Measurements from ENCODE around the gene ACTN1. TPM values are rescaled to one million over a fixed set of nuclear protein-coding genes. Genes with fewer than 3 reads are reported as not detected.
A peak's percentile ranks its signal among the peaks of the same experiment; 100 is the strongest.

Gene ACTN1
- polyA plus RNA-seq, 1 of the 3 experiments (the other 2 are of a cell fraction) = 319 TPM

GRCh38 chr14:68840454-68840853 is 138.6 kb downstream of the ACTN1 start:
- no peak overlapping the region for H3K4me2 ChIP-seq
- H2AFZ ChIP-seq (ENCODE audit: low read depth) = no peak overlapping the region
- H3F3A ChIP-seq (replicated peaks; ENCODE audit: insufficient read depth) = peaks cover 20% of the 10 kb centered on the region
- TF ChIP-seq SMC3 (IDR thresholded peaks at IDR 0.05; ENCODE audit: low read depth, low read length) (no peak), RFX5 (IDR thresholded peaks at IDR 0.05; ENCODE audit: low read length) (no peak), CHD2 (IDR thresholded peaks at IDR 0.05; ENCODE audit: low read length, partially characterized antibody) (no peak), JUND (IDR thresholded peaks at IDR 0.05) (no peak), TCF12 (IDR thresholded peaks at IDR 0.05) (no peak), TAF1 (IDR thresholded peaks at IDR 0.05; ENCODE audit: borderline replicate concordance, low read depth, low read length) (no peak), POLR2AphosphoS5 (IDR thresholded peaks at IDR 0.05; ENCODE audit: low read depth, low read length) (no peak), EZH2phosphoT487 (IDR thresholded peaks at IDR 0.05; ENCODE audit: borderline replicate concordance, low read depth) (no peak), YY1 (IDR thresholded peaks at IDR 0.05; ENCODE audit: low read depth) (no peak), FOSL2 (IDR thresholded peaks at IDR 0.05; ENCODE audit: borderline replicate concordance, low read depth) (no peak), GATA2 (CRISPR knock-in tag; IDR thresholded peaks at IDR 0.05) (no peak), RAD21 (IDR thresholded peaks at IDR 0.05; ENCODE audit: low read length) (no peak), RXRA (IDR thresholded peaks at IDR 0.05; ENCODE audit: borderline replicate concordance, low read depth) (no peak), NRF1 (IDR thresholded peaks at IDR 0.05; ENCODE audit: low read depth, low read length) (no peak), MAX (IDR thresholded peaks at IDR 0.05; ENCODE audit: low read depth) (no peak)
- TF ChIP-seq, protein P1, sequence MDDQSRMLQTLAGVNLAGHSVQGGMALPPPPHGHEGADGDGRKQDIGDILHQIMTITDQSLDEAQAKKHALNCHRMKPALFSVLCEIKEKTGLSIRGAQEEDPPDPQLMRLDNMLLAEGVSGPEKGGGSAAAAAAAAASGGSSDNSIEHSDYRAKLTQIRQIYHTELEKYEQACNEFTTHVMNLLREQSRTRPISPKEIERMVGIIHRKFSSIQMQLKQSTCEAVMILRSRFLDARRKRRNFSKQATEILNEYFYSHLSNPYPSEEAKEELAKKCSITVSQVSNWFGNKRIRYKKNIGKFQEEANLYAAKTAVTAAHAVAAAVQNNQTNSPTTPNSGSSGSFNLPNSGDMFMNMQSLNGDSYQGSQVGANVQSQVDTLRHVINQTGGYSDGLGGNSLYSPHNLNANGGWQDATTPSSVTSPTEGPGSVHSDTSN (IDR thresholded peaks at IDR 0.05) = no peak
- H3K4me3 ChIP-seq (ENCODE audit: low read depth in 2 of 2, low read length in 1 of 2) = no peak overlapping the region
- H3K9ac ChIP-seq = no peak overlapping the region
- no peaks in the 10 kb centered on the region for H3K9me2 ChIP-seq
- no peaks in the 10 kb centered on the region for H4K20me1 ChIP-seq (ENCODE audit: insufficient read depth)
- no peaks in the 10 kb centered on the region for H3K27me3 ChIP-seq (ENCODE audit: insufficient read depth)
- H3K36me3 ChIP-seq (replicated peaks in 1 of 2; ENCODE audit: control insufficient read depth in 1 of 2, insufficient read depth in 2 of 2, low read length in 1 of 2) = peaks cover 0 to 50% of the 10 kb centered on the region in 2 experiments
- POLR2A ChIA-PET = no interaction called here
- H3K9me3 ChIP-seq = peaks cover 10% of the 10 kb centered on the region; the same call in 1 of the 2 replicates
- H3K4me1 ChIP-seq (ENCODE audit: control insufficient read depth in 1 of 2, insufficient read depth in 2 of 2, low read depth in 1 of 2, low read length in 1 of 2) = peaks cover 0 to 4% of the 10 kb centered on the region in 2 experiments; a peak in 2 of 4 replicates
- WGBS (ENCODE audit: low lambda C conversion rate) = 95% methylated on average over 2 of the region's 2 CpGs
- peak overlapping the region in 1 of 2 experiments; percentile 72; a peak in 1 of 4 replicates for H3K27ac ChIP-seq (ENCODE audit: low read depth in 2 of 2, low read length in 1 of 2)
- DNase-seq = no peak
- no peaks in the 10 kb centered on the region for H3K79me2 ChIP-seq (ENCODE audit: insufficient read depth)
- CTCF ChIA-PET = interaction anchor here (0.5 to 3.6 kb wide), 3 partner anchors 16 to 267 kb away, joined by 3 to 17 read pairs (median 3); no protein-coding TSS in a partner anchor

DNA sequence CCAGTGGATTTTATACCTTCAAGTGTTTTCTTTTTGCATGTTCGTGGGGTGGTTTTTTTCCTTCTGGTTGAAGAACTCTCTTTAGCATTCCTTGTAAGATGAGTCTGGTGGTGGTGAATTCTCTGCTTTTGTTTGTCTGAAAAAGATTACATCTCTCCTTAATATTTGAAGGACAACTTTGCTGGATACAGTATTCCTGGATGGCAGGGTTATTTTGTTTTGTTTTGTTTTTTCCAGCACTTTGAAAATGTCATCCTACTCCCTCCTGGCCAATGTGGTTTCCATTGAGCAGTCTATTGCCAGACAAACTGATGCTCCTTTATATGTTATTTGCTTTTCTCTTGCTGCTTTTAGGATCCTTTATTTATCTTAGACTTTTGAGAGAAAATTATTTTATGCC is 143.0 kb downstream of the ACTN1 start:
- Histone ChIP-seq H3K4me1 (ENCODE audit: control insufficient read depth in 1 of 2, insufficient read depth in 2 of 2, low read depth in 1 of 2, low read length in 1 of 2) (no peaks in the 10 kb centered on the region; a peak in 1 of 4 replicates), H3F3A (replicated peaks; ENCODE audit: insufficient read depth) (peaks cover 13% of the 10 kb centered on the region), H3K9me3 (peaks cover 11% of the 10 kb centered on the region; the same call in 1 of the 2 replicates), H3K4me3 (ENCODE audit: low read depth in 2 of 2, low read length in 1 of 2) (no peak overlapping the region), H3K9me2 (no peaks in the 10 kb centered on the region), H4K20me1 (ENCODE audit: insufficient read depth) (no peaks in the 10 kb centered on the region), H3K79me2 (ENCODE audit: insufficient read depth) (no peaks in the 10 kb centered on the region), H3K4me2 (no peak overlapping the region), H3K9ac (no peak overlapping the region), H3K36me3 (replicated peaks in 1 of 2; ENCODE audit: control insufficient read depth in 1 of 2, insufficient read depth in 2 of 2, low read length in 1 of 2) (peaks cover 0 to 60% of the 10 kb centered on the region in 2 experiments), H3K27ac (ENCODE audit: low read depth in 2 of 2, low read length in 1 of 2) (no peak overlapping the region), H3K27me3 (ENCODE audit: insufficient read depth) (no peaks in the 10 kb centered on the region), H2AFZ (ENCODE audit: low read depth) (no peak overlapping the region)
- TF ChIP-seq FOXM1 (IDR thresholded peaks at IDR 0.05; ENCODE audit: low read depth) (no peak), JUND (IDR thresholded peaks at IDR 0.05) (no peak), ELF1 (IDR thresholded peaks at IDR 0.05) (no peak), EP300 (IDR thresholded peaks at IDR 0.05; ENCODE audit: borderline replicate concordance in 1 of 2, low read depth in 1 of 2, low read length in 1 of 2) (no peak)
- TF ChIP-seq, protein P2, sequence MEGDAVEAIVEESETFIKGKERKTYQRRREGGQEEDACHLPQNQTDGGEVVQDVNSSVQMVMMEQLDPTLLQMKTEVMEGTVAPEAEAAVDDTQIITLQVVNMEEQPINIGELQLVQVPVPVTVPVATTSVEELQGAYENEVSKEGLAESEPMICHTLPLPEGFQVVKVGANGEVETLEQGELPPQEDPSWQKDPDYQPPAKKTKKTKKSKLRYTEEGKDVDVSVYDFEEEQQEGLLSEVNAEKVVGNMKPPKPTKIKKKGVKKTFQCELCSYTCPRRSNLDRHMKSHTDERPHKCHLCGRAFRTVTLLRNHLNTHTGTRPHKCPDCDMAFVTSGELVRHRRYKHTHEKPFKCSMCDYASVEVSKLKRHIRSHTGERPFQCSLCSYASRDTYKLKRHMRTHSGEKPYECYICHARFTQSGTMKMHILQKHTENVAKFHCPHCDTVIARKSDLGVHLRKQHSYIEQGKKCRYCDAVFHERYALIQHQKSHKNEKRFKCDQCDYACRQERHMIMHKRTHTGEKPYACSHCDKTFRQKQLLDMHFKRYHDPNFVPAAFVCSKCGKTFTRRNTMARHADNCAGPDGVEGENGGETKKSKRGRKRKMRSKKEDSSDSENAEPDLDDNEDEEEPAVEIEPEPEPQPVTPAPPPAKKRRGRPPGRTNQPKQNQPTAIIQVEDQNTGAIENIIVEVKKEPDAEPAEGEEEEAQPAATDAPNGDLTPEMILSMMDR (IDR thresholded peaks at IDR 0.05) = no peak
- TF ChIP-seq, protein P3, sequence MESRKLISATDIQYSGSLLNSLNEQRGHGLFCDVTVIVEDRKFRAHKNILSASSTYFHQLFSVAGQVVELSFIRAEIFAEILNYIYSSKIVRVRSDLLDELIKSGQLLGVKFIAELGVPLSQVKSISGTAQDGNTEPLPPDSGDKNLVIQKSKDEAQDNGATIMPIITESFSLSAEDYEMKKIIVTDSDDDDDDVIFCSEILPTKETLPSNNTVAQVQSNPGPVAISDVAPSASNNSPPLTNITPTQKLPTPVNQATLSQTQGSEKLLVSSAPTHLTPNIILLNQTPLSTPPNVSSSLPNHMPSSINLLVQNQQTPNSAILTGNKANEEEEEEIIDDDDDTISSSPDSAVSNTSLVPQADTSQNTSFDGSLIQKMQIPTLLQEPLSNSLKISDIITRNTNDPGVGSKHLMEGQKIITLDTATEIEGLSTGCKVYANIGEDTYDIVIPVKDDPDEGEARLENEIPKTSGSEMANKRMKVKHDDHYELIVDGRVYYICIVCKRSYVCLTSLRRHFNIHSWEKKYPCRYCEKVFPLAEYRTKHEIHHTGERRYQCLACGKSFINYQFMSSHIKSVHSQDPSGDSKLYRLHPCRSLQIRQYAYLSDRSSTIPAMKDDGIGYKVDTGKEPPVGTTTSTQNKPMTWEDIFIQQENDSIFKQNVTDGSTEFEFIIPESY (IDR thresholded peaks at IDR 0.05; ENCODE audit: borderline replicate concordance, low read depth) = no peak
- 51% methylated on average over 1 of the region's 1 CpG for WGBS (ENCODE audit: low lambda C conversion rate)
- ChIA-PET CTCF (no interaction called here), POLR2A (no interaction called here)
- no peak for DNase-seq
